HUES48 (cell line): ENCODE results near the gene ACOT8.

ENCODE experiments used
- H3K27ac ChIP-seq: one replicate; pipeline ENCODE4 v1.7.0; 2013; ENCODE audit warnings: low read depth, low read length, inconsistent platforms
- H3K27me3 ChIP-seq: 2 replicates; pipeline ENCODE4 v1.6.1; 2013; ENCODE audit warnings: mild to moderate bottlenecking, low read length; ENCODE audit not compliant: control insufficient read depth, insufficient read depth
- H3K36me3 ChIP-seq: 2 replicates; pipeline ENCODE4 v1.6.1; 2013; ENCODE audit warnings: low read length; ENCODE audit not compliant: control insufficient read depth, insufficient read depth
- H3K4me1 ChIP-seq: 2 replicates; pipeline ENCODE4 v1.6.1; 2013; ENCODE audit warnings: mild to moderate bottlenecking, low read length; ENCODE audit not compliant: control insufficient read depth, insufficient read depth
- H3K4me3 ChIP-seq: 2 replicates; pipeline ENCODE4 v1.5.1; 2013; ENCODE audit warnings: mild to moderate bottlenecking, low read depth, low read length
- H3K9ac ChIP-seq: 2 replicates; pipeline ENCODE4 v1.6.1; 2013; ENCODE audit warnings: mild to moderate bottlenecking, low read depth, low read length, moderate library complexity
- H3K9me3 ChIP-seq: 2 replicates; pipeline ENCODE4 v1.6.1; 2013; ENCODE audit warnings: low read length; ENCODE audit not compliant: control insufficient read depth, insufficient read depth

ACOT8 gene

GRCh38 chr20:45850238-45850637, 7.0 kb downstream of the ACOT8 start:
- H3K36me3 ChIP-seq, result peaks cover 37% of the 10 kb centered on the region
- no peaks in the 10 kb centered on the region for H3K27me3 ChIP-seq
- H3K9me3 ChIP-seq, result no peaks in the 10 kb centered on the region
- no peak overlapping the region for H3K9ac ChIP-seq
- H3K4me1 ChIP-seq, result peaks cover 19% of the 10 kb centered on the region
- H3K4me3 ChIP-seq, result no peak overlapping the region
- H3K27ac ChIP-seq, result no peak overlapping the region

DNA sequence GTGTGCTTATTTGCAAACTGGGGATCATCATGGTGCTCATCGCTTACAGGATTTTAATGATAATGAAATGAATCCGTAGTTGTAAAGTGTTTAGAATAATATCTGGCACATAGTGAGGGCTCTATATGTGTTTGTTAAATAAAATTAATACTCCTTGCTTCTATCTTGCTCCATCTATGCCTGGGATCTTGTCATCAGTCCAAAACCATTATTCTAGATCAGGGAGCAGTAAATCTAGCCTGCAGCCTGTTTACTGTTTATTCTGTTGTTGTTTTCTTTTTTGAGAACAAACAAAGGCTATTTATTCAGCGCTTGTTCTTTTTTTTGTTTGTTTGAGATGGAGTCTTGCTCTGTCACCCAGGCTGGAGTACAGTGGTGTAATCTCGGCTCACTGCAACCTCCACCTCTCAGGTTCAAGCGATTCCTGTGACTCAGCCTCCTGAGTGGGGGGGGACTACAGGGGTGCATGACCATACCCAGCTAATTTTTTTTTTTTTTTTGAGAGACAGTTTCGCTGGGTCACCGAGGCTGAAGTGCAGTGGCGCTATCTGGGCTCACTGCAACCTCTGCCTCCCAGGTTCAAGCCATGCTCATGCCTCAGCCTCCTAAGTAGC, 8.1 kb downstream of the ACOT8 start:
- H3K36me3 ChIP-seq, result peaks cover 46% of the 10 kb centered on the region

GRCh38 chr20:45848421-45848820, 8.8 kb downstream of the ACOT8 start:
- Histone ChIP-seq H3K9ac (no peak overlapping the region), H3K27me3 (no peaks in the 10 kb centered on the region), H3K4me1 (peaks cover 5% of the 10 kb centered on the region; the same call in 1 of the 2 replicates), H3K27ac (no peak overlapping the region), H3K9me3 (no peaks in the 10 kb centered on the region), H3K4me3 (no peak overlapping the region), H3K36me3 (peaks cover 53% of the 10 kb centered on the region)

More for the DNA sequence above, 8.1 kb downstream of the ACOT8 start:
- H3K27me3 ChIP-seq, result no peaks in the 10 kb centered on the region
- peaks cover 9% of the 10 kb centered on the region for H3K4me1 ChIP-seq
- H3K4me3 ChIP-seq, result no peak overlapping the region
- no peak overlapping the region for H3K27ac ChIP-seq
- no peaks in the 10 kb centered on the region for H3K9me3 ChIP-seq
- no peak overlapping the region for H3K9ac ChIP-seq

GRCh38 chr20:45845452-45845851, 11.7 kb downstream of the ACOT8 start:
- H3K27me3 ChIP-seq, result no peaks in the 10 kb centered on the region
- H3K9me3 ChIP-seq, result no peaks in the 10 kb centered on the region
- H3K4me3 ChIP-seq, result no peak overlapping the region
- peaks cover 68% of the 10 kb centered on the region for H3K36me3 ChIP-seq
- H3K4me1 ChIP-seq, result no peaks in the 10 kb centered on the region
- H3K27ac ChIP-seq, result no peak overlapping the region
- no peak overlapping the region for H3K9ac ChIP-seq

DNA sequence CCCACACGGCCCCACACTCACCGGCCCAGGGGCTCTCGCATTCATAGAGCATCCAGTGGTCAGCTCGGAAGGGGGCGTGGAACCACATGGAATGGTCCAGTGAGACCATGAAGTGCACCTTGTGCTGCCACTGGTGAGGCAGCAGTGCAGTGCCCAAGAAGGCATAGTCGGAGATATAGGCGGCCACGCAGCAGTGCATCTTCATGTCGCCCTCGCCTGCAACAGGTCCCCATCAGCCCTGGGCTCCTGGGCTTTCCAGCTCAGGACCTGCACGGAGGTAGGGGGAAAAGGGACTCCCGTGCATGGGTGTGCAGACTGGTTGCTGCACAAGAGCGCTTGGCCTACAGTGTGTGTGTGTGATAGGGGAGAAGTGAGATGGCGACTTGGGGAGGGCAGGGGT, 13.7 kb downstream of the ACOT8 start:
- no peak overlapping the region for H3K4me3 ChIP-seq
- peaks cover 73% of the 10 kb centered on the region for H3K36me3 ChIP-seq
- no peak overlapping the region for H3K9ac ChIP-seq
- no peaks in the 10 kb centered on the region for H3K27me3 ChIP-seq
- H3K4me1 ChIP-seq, result no peaks in the 10 kb centered on the region
- no peaks in the 10 kb centered on the region for H3K9me3 ChIP-seq
- no peak overlapping the region for H3K27ac ChIP-seq

DNA sequence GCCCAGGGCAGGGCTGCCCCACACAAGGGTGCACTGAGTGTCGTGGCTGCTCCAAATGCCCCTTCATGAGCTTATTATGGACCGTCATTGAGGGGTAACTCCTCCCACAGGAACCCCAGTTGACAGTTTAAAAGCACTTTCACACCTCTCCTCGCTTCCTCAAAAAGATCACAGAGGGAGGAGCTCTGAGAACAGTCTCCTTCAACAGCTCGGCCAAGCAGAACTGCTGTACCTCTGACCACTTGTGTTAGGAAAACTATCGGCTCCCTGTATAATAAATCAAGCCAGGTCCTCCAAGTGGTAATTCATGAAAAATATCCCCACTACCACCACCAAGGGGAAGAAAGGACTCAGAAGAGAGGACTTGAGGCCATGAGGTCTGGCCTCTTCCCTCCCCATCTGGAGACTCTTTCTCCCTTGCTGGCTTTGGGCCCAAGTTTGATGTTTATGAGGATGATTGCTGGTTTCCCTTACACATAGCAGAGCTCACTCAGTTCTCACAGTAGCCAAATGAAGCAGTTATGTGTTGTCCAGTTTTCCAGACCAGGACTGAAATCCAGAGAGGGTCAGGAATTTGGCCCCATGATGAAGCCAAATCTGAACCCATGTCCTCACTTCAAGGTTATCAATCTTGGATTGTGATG, 14.9 kb downstream of the ACOT8 start:
- Histone ChIP-seq H3K4me3 (no peak overlapping the region), H3K9me3 (no peaks in the 10 kb centered on the region), H3K9ac (no peak overlapping the region), H3K27me3 (no peaks in the 10 kb centered on the region), H3K4me1 (no peaks in the 10 kb centered on the region), H3K36me3 (peaks cover 68% of the 10 kb centered on the region), H3K27ac (no peak overlapping the region)

- H3K9me3 ChIP-seq, result no peaks in the 10 kb centered on the region
- no peak overlapping the region for H3K4me3 ChIP-seq
- H3K9ac ChIP-seq, result no peak overlapping the region
- no peaks in the 10 kb centered on the region for H3K4me1 ChIP-seq
- H3K27ac ChIP-seq, result no peak overlapping the region
- peaks cover 73% of the 10 kb centered on the region for H3K36me3 ChIP-seq
- H3K27me3 ChIP-seq, result no peaks in the 10 kb centered on the region
Measured at GRCh38 chr20:45841407-45842129, 15.6 kb downstream of the ACOT8 start.

- no peak overlapping the region for H3K27ac ChIP-seq
- H3K4me3 ChIP-seq, result no peak overlapping the region
- H3K27me3 ChIP-seq, result no peaks in the 10 kb centered on the region
- no peak overlapping the region for H3K9ac ChIP-seq
- no peaks in the 10 kb centered on the region; the same call in 1 of the 2 replicates for H3K4me1 ChIP-seq
- H3K36me3 ChIP-seq, result peaks cover 69% of the 10 kb centered on the region
- no peaks in the 10 kb centered on the region for H3K9me3 ChIP-seq
Measured at GRCh38 chr20:45840700-45841198, 16.4 kb downstream of the ACOT8 start.

GRCh38 chr20:45836841-45837240, 20.4 kb downstream of the ACOT8 start:
- H3K4me3 ChIP-seq, result no peak overlapping the region
- no peak overlapping the region for H3K9ac ChIP-seq
- peaks cover 19% of the 10 kb centered on the region for H3K4me1 ChIP-seq
- H3K27me3 ChIP-seq, result no peaks in the 10 kb centered on the region; the same call in 1 of the 2 replicates
- no peak overlapping the region for H3K27ac ChIP-seq
- peaks cover 41% of the 10 kb centered on the region for H3K36me3 ChIP-seq
- no peaks in the 10 kb centered on the region for H3K9me3 ChIP-seq

DNA sequence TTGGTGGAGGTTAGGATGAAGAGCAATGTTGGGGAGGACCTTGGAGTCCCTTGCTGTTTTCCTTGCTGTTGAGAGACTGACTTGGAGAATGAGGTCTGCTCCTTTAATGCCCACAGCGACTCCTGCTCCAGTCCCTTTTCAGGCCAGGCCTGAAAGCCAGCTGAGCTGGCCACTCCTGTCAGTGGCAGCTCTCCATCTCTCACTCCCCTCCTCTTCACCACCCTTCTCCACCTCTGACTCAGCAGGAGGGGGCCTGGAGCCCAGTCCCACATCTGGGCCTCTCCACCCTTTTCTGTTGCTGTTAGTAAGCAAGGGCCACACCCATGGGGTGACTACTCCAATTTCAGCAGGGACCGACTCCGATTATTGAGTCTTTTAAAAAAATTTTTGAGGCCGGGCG, 21.4 kb downstream of the ACOT8 start:
- Histone ChIP-seq H3K27me3 (no peaks in the 10 kb centered on the region; the same call in 1 of the 2 replicates), H3K36me3 (peaks cover 32% of the 10 kb centered on the region), H3K9me3 (no peaks in the 10 kb centered on the region), H3K4me3 (no peak overlapping the region), H3K27ac (no peak overlapping the region), H3K4me1 (peaks cover 19% of the 10 kb centered on the region), H3K9ac (no peak overlapping the region)

DNA sequence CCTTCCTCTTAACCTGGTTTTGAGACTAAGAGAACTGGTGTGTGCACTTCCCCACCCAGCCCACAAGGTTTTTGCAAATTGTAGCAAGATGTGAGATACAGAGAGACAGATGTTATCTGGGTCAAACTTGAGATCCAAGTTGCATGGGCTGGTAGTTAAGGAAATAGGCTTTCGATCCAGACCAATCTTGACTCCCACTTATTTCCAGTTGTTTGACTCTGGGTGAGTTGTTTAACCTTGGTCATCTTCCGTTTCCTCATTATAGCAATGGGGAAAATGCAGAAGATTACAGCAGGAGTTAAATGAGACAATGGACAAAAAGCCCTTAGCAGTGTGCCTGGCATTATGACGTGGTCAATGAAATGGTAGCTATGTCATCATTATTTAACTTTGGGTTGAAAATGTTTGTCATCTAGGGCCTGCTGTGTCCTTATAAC, 21.8 kb downstream of the ACOT8 start:
- H3K36me3 ChIP-seq, result peaks cover 28% of the 10 kb centered on the region
- H3K4me1 ChIP-seq, result peaks cover 19% of the 10 kb centered on the region
- H3K9me3 ChIP-seq, result no peaks in the 10 kb centered on the region
- no peak overlapping the region for H3K27ac ChIP-seq
- no peak overlapping the region for H3K4me3 ChIP-seq
- H3K27me3 ChIP-seq, result no peaks in the 10 kb centered on the region; the same call in 1 of the 2 replicates
- H3K9ac ChIP-seq, result no peak overlapping the region
